ENCODE results near the gene EMSY. TPM values are rescaled to one million over a fixed set of nuclear protein-coding genes. Genes with fewer than 3 reads are reported as not detected.

Gene EMSY
- total and polyA plus RNA-seq, 12 donors = 7.0 to 48.0 (median 16.4) TPM

DNA sequence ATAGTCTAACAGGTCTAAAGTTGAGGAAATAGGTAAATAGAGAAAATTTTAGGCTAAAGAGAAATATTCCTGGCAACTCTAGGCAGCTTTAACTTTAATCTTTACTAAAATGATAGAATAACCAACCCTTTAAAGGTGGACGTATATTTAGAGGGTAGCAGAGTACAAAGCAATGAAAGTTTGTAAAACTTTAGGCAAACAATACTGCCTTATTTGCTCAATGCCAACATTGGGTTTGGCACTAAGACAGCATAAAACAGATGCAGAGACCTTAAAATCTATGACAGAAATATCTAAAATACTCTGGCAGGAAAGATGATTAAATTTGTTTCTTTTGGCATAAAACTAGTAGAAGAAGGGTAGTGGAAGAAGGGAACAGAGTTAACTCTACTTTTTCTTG is 70.7 kb downstream of the EMSY start:
- no peak for TF ChIP-seq POLR2A (IDR thresholded peaks at IDR 0.05)
- TF ChIP-seq, protein P1, sequence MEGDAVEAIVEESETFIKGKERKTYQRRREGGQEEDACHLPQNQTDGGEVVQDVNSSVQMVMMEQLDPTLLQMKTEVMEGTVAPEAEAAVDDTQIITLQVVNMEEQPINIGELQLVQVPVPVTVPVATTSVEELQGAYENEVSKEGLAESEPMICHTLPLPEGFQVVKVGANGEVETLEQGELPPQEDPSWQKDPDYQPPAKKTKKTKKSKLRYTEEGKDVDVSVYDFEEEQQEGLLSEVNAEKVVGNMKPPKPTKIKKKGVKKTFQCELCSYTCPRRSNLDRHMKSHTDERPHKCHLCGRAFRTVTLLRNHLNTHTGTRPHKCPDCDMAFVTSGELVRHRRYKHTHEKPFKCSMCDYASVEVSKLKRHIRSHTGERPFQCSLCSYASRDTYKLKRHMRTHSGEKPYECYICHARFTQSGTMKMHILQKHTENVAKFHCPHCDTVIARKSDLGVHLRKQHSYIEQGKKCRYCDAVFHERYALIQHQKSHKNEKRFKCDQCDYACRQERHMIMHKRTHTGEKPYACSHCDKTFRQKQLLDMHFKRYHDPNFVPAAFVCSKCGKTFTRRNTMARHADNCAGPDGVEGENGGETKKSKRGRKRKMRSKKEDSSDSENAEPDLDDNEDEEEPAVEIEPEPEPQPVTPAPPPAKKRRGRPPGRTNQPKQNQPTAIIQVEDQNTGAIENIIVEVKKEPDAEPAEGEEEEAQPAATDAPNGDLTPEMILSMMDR (IDR thresholded peaks at IDR 0.05) = no peak
- intact Hi-C loops (cut with DNase I) = loop anchor here in 1 of 2 donors (10.0 kb wide), 2 partner anchors 191 to 311 kb away; partner anchors contain the start of gene WNT11
- H3K36me3 ChIP-seq (replicated peaks in 1 of 2) = no peaks in the 10 kb centered on the region

DNA sequence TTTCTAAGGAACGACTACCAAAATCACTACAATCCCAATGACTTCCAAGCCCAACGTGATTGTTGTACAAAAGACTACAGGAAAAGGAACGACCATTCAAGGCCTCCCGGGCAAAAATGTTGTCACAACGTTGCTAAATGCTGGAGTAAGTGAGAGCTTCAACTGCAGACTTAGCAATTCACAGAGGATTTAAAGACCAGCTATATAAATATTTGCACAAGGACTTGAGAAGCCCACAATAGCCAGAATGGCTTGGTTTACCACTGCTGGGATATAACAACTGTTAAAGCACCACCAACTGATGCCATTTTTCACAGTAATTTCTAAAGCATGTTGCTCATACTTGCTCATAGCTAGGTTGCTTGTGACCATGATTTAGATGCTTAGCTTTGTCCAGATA is 78.3 kb downstream of the EMSY start:
- intact Hi-C loops (cut with DNase I) = no loop called here
- TF ChIP-seq POLR2A (IDR thresholded peaks at IDR 0.05) = no peak
- TF ChIP-seq, protein P1 (IDR thresholded peaks at IDR 0.05) = no peak
- H3K9me3 ChIP-seq (replicated peaks in 1 of 3) = no peaks in the 10 kb centered on the region
- H3K4me1 ChIP-seq (replicated peaks in 1 of 2) = no peaks in the 10 kb centered on the region
- peaks cover 0 to 2% of the 10 kb centered on the region in 2 donors for H3K36me3 ChIP-seq (replicated peaks in 1 of 2)
- no peaks in the 10 kb centered on the region for H3K27me3 ChIP-seq
- H3K27ac ChIP-seq = no peak overlapping the region
- no peak for DNase-seq
- WGBS, 4 donors = 75 to 85% (median 79%) methylated on average over 5 of the region's 5 CpGs
- no peak overlapping the region for H3K4me3 ChIP-seq

More for the DNA sequence above, 70.7 kb downstream of the EMSY start:
- H3K9me3 ChIP-seq (replicated peaks in 1 of 3) = no peaks in the 10 kb centered on the region
- 79 to 89% (median 84%) methylated on average over 1 of the region's 1 CpG for WGBS, 4 donors
- H3K4me3 ChIP-seq = no peak overlapping the region
- no peak for DNase-seq
- H3K27me3 ChIP-seq = no peaks in the 10 kb centered on the region
- no peak overlapping the region for H3K27ac ChIP-seq
- H3K4me1 ChIP-seq (replicated peaks in 1 of 2) = peaks cover 0 to 9% of the 10 kb centered on the region in 2 donors

DNA sequence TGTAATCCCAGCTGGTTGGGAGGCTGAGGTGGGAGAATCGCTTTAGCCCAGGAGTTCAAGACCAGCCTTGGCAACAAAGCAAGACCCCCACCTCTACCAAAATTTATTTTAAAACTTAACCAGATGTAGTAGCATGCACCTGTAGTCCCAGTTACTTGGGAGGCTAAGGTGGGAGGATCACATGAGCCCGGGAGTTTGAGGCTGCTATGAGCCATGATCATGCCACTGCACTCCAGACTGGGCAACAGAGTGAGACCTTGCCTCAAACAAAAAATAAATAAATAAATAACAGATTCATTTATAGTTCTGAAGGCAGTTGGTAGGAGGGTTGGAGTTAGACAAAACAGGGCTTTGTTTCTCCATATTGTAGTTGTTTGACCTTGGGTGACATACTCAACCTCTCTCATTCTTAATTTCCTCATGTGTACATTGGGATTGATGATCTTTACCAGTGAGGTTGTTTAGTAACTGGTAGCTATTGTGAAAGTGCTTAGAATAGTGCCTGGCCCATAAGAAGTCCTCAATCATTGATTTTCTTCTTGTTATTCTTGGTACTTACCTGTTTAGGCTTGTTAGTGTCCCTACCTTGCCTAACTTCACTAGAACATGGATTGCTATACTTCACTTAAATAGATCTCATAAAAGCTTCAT is 79.1 kb downstream of the EMSY start:
- 96 to 100% (median 98%) methylated on average over 2 of the region's 2 CpGs for WGBS, 4 donors
- TF ChIP-seq POLR2A (IDR thresholded peaks at IDR 0.05) = no peak
- TF ChIP-seq, protein P1 (IDR thresholded peaks at IDR 0.05) = no peak
- Histone ChIP-seq H3K27me3 (no peaks in the 10 kb centered on the region), H3K4me3 (no peak overlapping the region), H3K36me3 (replicated peaks in 1 of 2) (peaks cover 0 to 8% of the 10 kb centered on the region in 2 donors), H3K4me1 (replicated peaks in 1 of 2) (no peaks in the 10 kb centered on the region), H3K9me3 (replicated peaks in 1 of 3) (no peaks in the 10 kb centered on the region), H3K27ac (no peak overlapping the region)
- no peak for DNase-seq
- intact Hi-C loops (cut with DNase I) = no loop called here

DNA sequence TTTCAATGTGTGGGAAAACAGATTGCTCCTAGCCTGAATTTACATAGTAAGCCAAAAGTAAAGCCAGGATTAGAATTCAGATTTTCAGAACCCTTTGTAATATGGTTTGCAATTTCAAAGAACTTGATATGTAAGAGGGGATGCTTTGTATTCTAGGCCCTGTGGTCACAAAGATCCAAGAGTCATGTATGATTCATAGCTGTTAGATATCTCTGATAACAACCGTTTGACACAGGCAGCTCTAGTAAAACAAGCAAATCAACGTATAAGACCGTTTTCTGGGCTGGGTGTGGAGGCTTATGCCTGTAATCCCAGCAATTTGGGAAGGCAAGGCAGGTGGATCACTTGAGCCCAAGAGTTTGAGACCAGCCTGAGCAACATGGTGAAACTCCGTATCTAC is 79.6 kb downstream of the EMSY start:
- Histone ChIP-seq H3K36me3 (replicated peaks in 1 of 2) (peaks cover 0 to 12% of the 10 kb centered on the region in 2 donors), H3K4me3 (no peak overlapping the region), H3K27me3 (no peaks in the 10 kb centered on the region), H3K9me3 (replicated peaks in 1 of 3) (no peaks in the 10 kb centered on the region), H3K4me1 (replicated peaks in 1 of 2) (no peaks in the 10 kb centered on the region), H3K27ac (no peak overlapping the region)
- TF ChIP-seq POLR2A (IDR thresholded peaks at IDR 0.05) = no peak
- TF ChIP-seq, protein P1 (IDR thresholded peaks at IDR 0.05) = no peak
- WGBS, 4 donors = 68 to 89% (median 77%) methylated on average over 4 of the region's 4 CpGs
- no peak for DNase-seq
- intact Hi-C loops (cut with DNase I) = no loop called here

All from adrenal gland (tissue), 12 donors.